HepG2 (cell line): ENCODE measurements around the gene SLC26A3. TPM values are rescaled to one million over a fixed set of nuclear protein-coding genes. Genes with fewer than 3 reads are reported as not detected.

Experiments
- ATAC-seq: fragments of 200-7000 bp; cut with Tn5 transposase; 3 replicates; pipeline ENCODE4 v1.9.1; 2020; ENCODE audit warnings: mild to moderate bottlenecking, moderate library complexity
- BruUV-seq: library from RNA; stranded (reverse); fragments of 400-500 nt; replicated peaks from 2 replicates; lab custom pipeline; 2021; lab: Mats Ljungman, UMichigan
- CTCF ChIA-PET: fragments of 300-600 bp; formaldehyde crosslinking; extraction: SDS; loops from one replicate; lab custom pipeline; 2021; ENCODE audit warnings: low total read pairs, inconsistent platforms, low intra/inter-chr PET ratio; lab: Yijun Ruan, JAX
- POLR2A ChIA-PET: fragments of 350-600 bp; sonication (Branson Sonifier 250); formaldehyde crosslinking; loops from one replicate; lab custom pipeline; 2020; ENCODE audit warnings: antibody characterized with exemption, inconsistent platforms; lab: Yijun Ruan, JAX
- DNase-seq: peaks from one replicate; pipeline ENCODE4 v3.0.0-alpha.2; 2015; ENCODE audit warnings: low spot score
- FAIRE-seq: peaks from 3 replicates; lab custom pipeline; 2011; peaks lifted over from hg19 to GRCh38; lab: Jason Lieb, UNC
- H2AFZ ChIP-seq: one replicate; pipeline ENCODE4 v1.6.1; 2011; ENCODE audit warnings: low read length, inconsistent platforms
- H3K27ac ChIP-seq: fragments of 300-600 bp; 3 replicates; pipeline ENCODE4 v1.8.0; 2011; ENCODE audit warnings: mixed run types, mild to moderate bottlenecking, mixed read lengths, low read length, inconsistent platforms; ENCODE audit not compliant: insufficient read depth; ENCODE audit errors: extremely low read length
- H3K27me3 ChIP-seq, 2 experiments: fragments of 200-600 bp in 1 of 2; 2 replicates in 1 of 2; 3 replicates in 1 of 2; pipeline versions ENCODE4 v1.6.0 to v1.8.0; 2011; ENCODE audit warnings: low read length in 2 of 2, mild to moderate bottlenecking in 2 of 2, moderate library complexity in 2 of 2, inconsistent platforms in 1 of 2; ENCODE audit not compliant: insufficient read depth in 2 of 2, control insufficient read depth in 1 of 2
- H3K36me3 ChIP-seq, 2 experiments: fragments of 200-600 bp in 1 of 2; replicated peaks in 1 of 2; 2 replicates in 1 of 2; 3 replicates in 1 of 2; pipeline versions ENCODE4 v1.5.1 to v1.8.0; 2011; ENCODE audit warnings: low read length in 2 of 2, inconsistent platforms in 1 of 2; ENCODE audit not compliant: insufficient read depth in 2 of 2, control insufficient read depth in 1 of 2
- H3K4me1 ChIP-seq: 2 replicates; pipeline ENCODE4 v1.5.1; 2012; ENCODE audit warnings: low read length, inconsistent platforms; ENCODE audit not compliant: insufficient read depth
- H3K4me2 ChIP-seq: 2 replicates; pipeline ENCODE4 v1.6.0; 2011; ENCODE audit warnings: low read depth, low read length, inconsistent platforms
- H3K4me3 ChIP-seq, 3 experiments: fragments of 200-600 bp in 1 of 3; sonication (generic), shearing (Covaris generic) in 1 of 3; replicated peaks in 1 of 3; 2 replicates each; pipeline ENCODE4 v1.5.1; 2011 to 2016; ENCODE audit warnings: low read length in 3 of 3, inconsistent platforms in 2 of 3, low read depth in 2 of 3, mild to moderate bottlenecking in 2 of 3, control low read depth in 1 of 3, mixed read lengths in 1 of 3; ENCODE audit not compliant: insufficient read depth in 1 of 3
- H3K79me2 ChIP-seq: one replicate; pipeline ENCODE4 v1.6.1; 2011; ENCODE audit warnings: low read length, inconsistent platforms; ENCODE audit not compliant: insufficient read depth
- H3K9ac ChIP-seq: 2 replicates; pipeline ENCODE4 v1.6.0; 2011; ENCODE audit warnings: mild to moderate bottlenecking, low read depth, low read length, inconsistent platforms; ENCODE audit not compliant: insufficient read depth
- H3K9me3 ChIP-seq: 2 replicates; pipeline ENCODE4 v1.5.1; 2012; ENCODE audit warnings: mild to moderate bottlenecking, low read length
- H4K20me1 ChIP-seq: 2 replicates; pipeline ENCODE4 v1.6.0; 2011; ENCODE audit warnings: inconsistent platforms, mild to moderate bottlenecking, low read length, moderate library complexity; ENCODE audit not compliant: insufficient read depth
- ARID5B ChIP-seq: IDR thresholded peaks from 2 replicates; pipeline ENCODE4 v1.4.0; 2020; ENCODE audit warnings: mild to moderate bottlenecking, missing genetic modification reagents
- EP300 ChIP-seq, 3 experiments: sonication (generic) in 1 of 3; formaldehyde crosslinking in 1 of 3; IDR thresholded peaks; 2 replicates each; pipeline versions ENCODE4 v1.5.1 to v1.6.1; 2011 to 2020; ENCODE audit warnings: low read depth in 2 of 3, low read length in 2 of 3, borderline replicate concordance in 1 of 3, improper control_type of control experiment in 1 of 3, mild to moderate bottlenecking in 1 of 3, missing genetic modification reagents in 1 of 3, moderate library complexity in 1 of 3
- GATAD2A ChIP-seq: IDR thresholded peaks from 2 replicates; pipeline ENCODE4 v1.6.1; 2016
- HNF4A ChIP-seq: sonication (generic); formaldehyde crosslinking; IDR thresholded peaks from 2 replicates; pipeline ENCODE4 v1.4.0; 2020; ENCODE audit warnings: missing genetic modification reagents
- RBM39 ChIP-seq: fragments of 200-400 bp; formaldehyde crosslinking; IDR thresholded peaks from one replicate; pipeline ENCODE4 v1.6.1; 2018; ENCODE audit warnings: antibody characterized with exemption, mild to moderate bottlenecking, low read depth, low read length; ENCODE audit not compliant: poor library complexity, severe bottlenecking
- RXRB ChIP-seq: IDR thresholded peaks from 2 replicates; pipeline ENCODE4 v1.6.1; 2016; ENCODE audit warnings: borderline replicate concordance, missing genetic modification reagents, missing compliant biosample characterization
- SOX5 ChIP-seq: IDR thresholded peaks from 2 replicates; pipeline ENCODE4 v1.6.1; 2016; ENCODE audit warnings: borderline replicate concordance
- ZNF136 ChIP-seq: sonication (generic); formaldehyde crosslinking; IDR thresholded peaks from 2 replicates; pipeline ENCODE4 v1.8.1; 2022; ENCODE audit warnings: low read depth, mild to moderate bottlenecking, moderate library complexity, missing genetic modification reagents
- ZNF263 ChIP-seq: sonication (generic); formaldehyde crosslinking; IDR thresholded peaks from 2 replicates; pipeline ENCODE4 v1.4.0; 2020; ENCODE audit warnings: missing genetic modification reagents
- ZNF574 ChIP-seq: sonication (generic); formaldehyde crosslinking; IDR thresholded peaks from 2 replicates; pipeline ENCODE4 v1.4.0; 2020; ENCODE audit warnings: missing genetic modification reagents
- ZNF644 ChIP-seq: IDR thresholded peaks from 2 replicates; pipeline ENCODE4 v1.6.1; 2016; ENCODE audit warnings: low read depth
- ZNF713 ChIP-seq: sonication (generic); formaldehyde crosslinking; IDR thresholded peaks from 2 replicates; pipeline ENCODE4 v1.4.0; 2020; ENCODE audit warnings: mild to moderate bottlenecking, missing genetic modification reagents
- ZXDC ChIP-seq: sonication (generic); formaldehyde crosslinking; IDR thresholded peaks from 2 replicates; pipeline ENCODE4 v1.5.0; 2020; ENCODE audit warnings: mild to moderate bottlenecking, missing genetic modification reagents
- WGBS: methylation state at CpG from one replicate; pipeline ENCODE4 v1.1.6; 2017; ENCODE audit warnings: low lambda C conversion rate; 5-methylcytosine and 5-hydroxymethylcytosine counted together
- in situ Hi-C: cut with HindIII; loops from 2 replicates; pipeline ENCODE4 v1.10.0; 2017; ENCODE audit warnings: low pct_unique_long_range_greater_than_20kb; ENCODE audit not compliant: extremely low pct_ligation_motif_present
- intact Hi-C: fragments of 100-400 bp; cut with micrococcal nuclease; formaldehyde crosslinking; loops from one replicate; pipeline ENCODE4 v1.10.0; 2022; ENCODE audit not compliant: unreplicated experiment
- polyA plus RNA-seq, 8 experiments: library from polyadenylated mRNA; depleted of rRNA in 3 of 8; stranded (reverse) in 7 of 8; unstranded in 1 of 8; fragments of >200 nt; fragmentation: Illumina TruSeq in 4 of 8; extraction: Trizol in 4 of 8; gene quantifications; 2 replicates each; pipeline versions ENCODE4 v1.2.1 to v1.2.3, GENCODE V29; 2011 to 2016; ENCODE audit warnings: low read depth in 4 of 8, missing spikeins in 1 of 8, mixed read lengths in 1 of 8; ENCODE audit not compliant: insufficient read depth in 1 of 8
- total RNA-seq, 5 experiments: library from RNA; depleted of rRNA; stranded (reverse); fragments of >200 nt; fragmentation: Illumina TruSeq; extraction: Trizol; gene quantifications; 2 replicates each; pipeline ENCODE4 v1.2.3, GENCODE V29; 2016; ENCODE audit warnings: low read depth in 1 of 5

SLC26A3 gene
- total and polyA plus RNA-seq, 2 of the 13 experiments (the other 11 are each of a cell fraction or from before 2014, with no cell fraction given), result 0.11 to 0.30 TPM

GRCh38 chr7:107785170-107785569 is 17.9 kb downstream of the SLC26A3 start (continued):
- TF ChIP-seq ZXDC (no peak), ZNF713 (no peak), ZNF644 (CRISPR knock-in tag) (no peak), ZNF263 (CRISPR knock-in tag) (no peak), ZNF574 (CRISPR knock-in tag) (no peak)

GRCh38 chr7:107783648-107784047 is 19.4 kb downstream of the SLC26A3 start:
- POLR2A ChIA-PET, result no interaction called here
- H3K27ac ChIP-seq, result peak overlapping the region; percentile 4
- H2AFZ ChIP-seq, result no peak overlapping the region
- TF ChIP-seq RBM39 (no peak), EP300 (IDR thresholded peaks at IDR 0.05; ENCODE audit: low read depth in 2 of 2, low read length in 2 of 2) (peak in 1 of 2 experiments; percentile 29; a peak in 1 of 4 replicates), EP300 (CRISPR knock-in tag; IDR thresholded peaks at IDR 0.05; ENCODE audit: borderline replicate concordance) (no peak), SOX5 (CRISPR knock-in tag) (0 out of 2 replicates have a peak, but pooled peaks have one; percentile 7), ZNF136 (CRISPR knock-in tag) (no peak), RXRB (CRISPR knock-in tag) (0 out of 2 replicates have a peak, but pooled peaks have one; percentile 14), HNF4A (CRISPR knock-in tag) (peak; percentile 61), ARID5B (CRISPR knock-in tag) (peak; percentile 57), GATAD2A (CRISPR knock-in tag) (0 out of 2 replicates have a peak, but pooled peaks have one; percentile 33)
- TF ChIP-seq, all 625 proteins: peak for 6
- no peaks in the 10 kb centered on the region for H3K27me3 ChIP-seq
- H3K4me3 ChIP-seq, result no peak overlapping the region
- ATAC-seq (no peak), DNase-seq (no peak), FAIRE-seq (no peak)
- no peaks in the 10 kb centered on the region for H3K36me3 ChIP-seq
- H3K4me2 ChIP-seq, result no peak overlapping the region
- no peaks in the 10 kb centered on the region for H3K9me3 ChIP-seq
- CTCF ChIA-PET, result no interaction called here
- BruUV-seq, result no TSS peak
- H4K20me1 ChIP-seq, result no peaks in the 10 kb centered on the region
- H3K4me1 ChIP-seq, result peaks cover 72% of the 10 kb centered on the region
- H3K9ac ChIP-seq, result no peak overlapping the region
- in situ Hi-C loops, result no loop called here
- intact Hi-C loops, result no loop called here
- H3K79me2 ChIP-seq, result no peaks in the 10 kb centered on the region
- 93% methylated on average over 1 of the region's 1 CpG for WGBS
